ENCODE results near the gene ADCY5. TPM values are rescaled to one million over a fixed set of nuclear protein-coding genes. Genes with fewer than 3 reads are reported as not detected.
A peak's percentile ranks its signal among the peaks of the same experiment; 100 is the strongest.

Gene ADCY5
- total and polyA plus RNA-seq, 2 donors from 2014 or later = 7.1 to 33.6 TPM

- Histone ChIP-seq H3K27me3 (ENCODE audit: control insufficient read depth, insufficient read depth, low read length) (no peaks in the 10 kb centered on the region), H3K36me3 (ENCODE audit: control insufficient read depth in 2 of 3, insufficient read depth in 3 of 3, low read length in 3 of 3) (peaks cover 0 to 3% (median 0%) of the 10 kb centered on the region in 3 donors), H3K4me1 (ENCODE audit: control insufficient read depth in 2 of 3, insufficient read depth in 2 of 3, low read depth in 1 of 3, low read length in 3 of 3) (peaks cover 0 to 4% (median 0%) of the 10 kb centered on the region in 3 donors), H3K4me3 (ENCODE audit: low read length in 3 of 3) (no peak overlapping the region), H3K9ac (ENCODE audit: low read length in 3 of 3) (no peak overlapping the region), H3K27ac (ENCODE audit: low read depth in 2 of 2, low read length in 2 of 2) (no peak overlapping the region), H3K9me3 (ENCODE audit: control insufficient read depth in 2 of 3, insufficient read depth in 1 of 3, low read length in 3 of 3) (no peaks in the 10 kb centered on the region)
- no peak for TF ChIP-seq CTCF (IDR thresholded peaks at IDR 0.05; ENCODE audit: borderline replicate concordance, extremely low read depth, insufficient read depth)
- no peak for DNase-seq
- no peak for FAIRE-seq
- intact Hi-C loops (cut with DNase I) = no loop called here
Observed at GRCh38 chr3:123347205-123347604, 101.7 kb downstream of the ADCY5 start.

- Histone ChIP-seq H3K4me3 (ENCODE audit: low read length in 3 of 3) (no peak overlapping the region), H3K4me1 (ENCODE audit: control insufficient read depth in 2 of 3, insufficient read depth in 2 of 3, low read depth in 1 of 3, low read length in 3 of 3) (no peaks in the 10 kb centered on the region), H3K36me3 (ENCODE audit: control insufficient read depth in 2 of 3, insufficient read depth in 3 of 3, low read length in 3 of 3) (peaks cover 0 to 3% (median 0%) of the 10 kb centered on the region in 3 donors), H3K9me3 (ENCODE audit: control insufficient read depth in 2 of 3, insufficient read depth in 1 of 3, low read length in 3 of 3) (no peaks in the 10 kb centered on the region), H3K9ac (ENCODE audit: low read length in 3 of 3) (no peak overlapping the region), H3K27ac (ENCODE audit: low read depth in 2 of 2, low read length in 2 of 2) (no peak overlapping the region), H3K27me3 (ENCODE audit: control insufficient read depth, insufficient read depth, low read length) (no peaks in the 10 kb centered on the region)
- no peak for TF ChIP-seq CTCF (IDR thresholded peaks at IDR 0.05; ENCODE audit: borderline replicate concordance, extremely low read depth, insufficient read depth)
- FAIRE-seq = no peak
- intact Hi-C loops (cut with DNase I) = no loop called here
- no peak for DNase-seq
Observed at GRCh38 chr3:123346021-123346420, 102.9 kb downstream of the ADCY5 start.

- Histone ChIP-seq H3K27me3 (ENCODE audit: control insufficient read depth, insufficient read depth, low read length) (no peaks in the 10 kb centered on the region), H3K9ac (ENCODE audit: low read length in 3 of 3) (no peak overlapping the region), H3K4me3 (ENCODE audit: low read length in 3 of 3) (no peak overlapping the region), H3K27ac (ENCODE audit: low read depth in 2 of 2, low read length in 2 of 2) (no peak overlapping the region), H3K9me3 (ENCODE audit: control insufficient read depth in 2 of 3, insufficient read depth in 1 of 3, low read length in 3 of 3) (no peaks in the 10 kb centered on the region), H3K4me1 (ENCODE audit: control insufficient read depth in 2 of 3, insufficient read depth in 2 of 3, low read depth in 1 of 3, low read length in 3 of 3) (no peaks in the 10 kb centered on the region), H3K36me3 (ENCODE audit: control insufficient read depth in 2 of 3, insufficient read depth in 3 of 3, low read length in 3 of 3) (peaks cover 0 to 3% (median 0%) of the 10 kb centered on the region in 3 donors)
- DNase-seq = peak in 1 of 5 donors; percentile 27
- no peak for FAIRE-seq
- no peak for TF ChIP-seq CTCF (IDR thresholded peaks at IDR 0.05; ENCODE audit: borderline replicate concordance, extremely low read depth, insufficient read depth)
- intact Hi-C loops (cut with DNase I) = no loop called here
Observed at GRCh38 chr3:123344907-123345594, 103.8 kb downstream of the ADCY5 start.
